Spleen (tissue), 11 donors: Measurements from ENCODE around the gene PRR7. TPM values are rescaled to one million over a fixed set of nuclear protein-coding genes. Genes with fewer than 3 reads are reported as not detected.

Source experiments
- DNase-seq: peaks from one replicate; pipeline ENCODE4 v3.0.0-alpha.2; 2020
- H3K27ac ChIP-seq, 8 donors: fragments of 200-600 bp; sonication (generic) in 7 of 8; 1 replicate in 4 of 8; 2 replicates in 4 of 8; pipeline versions ENCODE4 v1.5.0 to v1.8.0; 2016 to 2021; ENCODE audit warnings: inconsistent platforms in 4 of 8, mild to moderate bottlenecking in 4 of 8, moderate library complexity in 1 of 8
- H3K27me3 ChIP-seq, 7 donors: fragments of 200-600 bp; sonication (generic) in 6 of 7; replicated peaks in 1 of 7; 1 replicate in 4 of 7; 2 replicates in 3 of 7; pipeline versions ENCODE4 v1.5.0 to v1.8.0; 2016 to 2021; ENCODE audit warnings: inconsistent platforms in 3 of 7, mild to moderate bottlenecking in 1 of 7
- H3K36me3 ChIP-seq, 6 donors: fragments of 200-600 bp; sonication (generic) in 5 of 6; 1 replicate in 4 of 6; 2 replicates in 2 of 6; pipeline versions ENCODE4 v1.5.0 to v1.8.0; 2016 to 2021; ENCODE audit warnings: inconsistent platforms in 2 of 6
- H3K4me1 ChIP-seq, 6 donors: fragments of 200-600 bp; sonication (generic) in 5 of 6; 1 replicate in 3 of 6; 2 replicates in 3 of 6; pipeline versions ENCODE4 v1.5.0 to v1.8.0; 2016 to 2021; ENCODE audit warnings: inconsistent platforms in 3 of 6
- H3K4me3 ChIP-seq, 8 donors: fragments of 200-600 bp; sonication (generic) in 7 of 8; 1 replicate in 4 of 8; 2 replicates in 4 of 8; pipeline versions ENCODE4 v1.5.0 to v1.8.0; 2016 to 2021; ENCODE audit warnings: inconsistent platforms in 4 of 8, mild to moderate bottlenecking in 4 of 8, moderate library complexity in 2 of 8
- H3K9me3 ChIP-seq, 8 donors: fragments of 200-600 bp; sonication (generic) in 7 of 8; 1 replicate in 4 of 8; 2 replicates in 4 of 8; pipeline versions ENCODE4 v1.5.0 to v1.8.0; 2016 to 2021; ENCODE audit warnings: inconsistent platforms in 4 of 8
- CTCF ChIP-seq, 11 experiments: fragments of 200-600 bp in 7 of 11; fragments of 450-650 bp in 4 of 11; sonication (generic) in 4 of 11; IDR thresholded peaks in 8 of 11; conservative IDR thresholded peaks in 3 of 11; 1 replicate in 7 of 11; 2 replicates in 4 of 11; pipeline versions ENCODE4 v1.4.0 to v1.8.0; 2016 to 2021; ENCODE audit warnings: antibody characterized with exemption in 11 of 11, inconsistent platforms in 4 of 11, mild to moderate bottlenecking in 1 of 11
- POLR2A ChIP-seq, 3 donors: fragments of 450-650 bp; IDR thresholded peaks; one replicate each; pipeline ENCODE4 v1.5.1; 2017; ENCODE audit warnings: antibody characterized with exemption in 3 of 3, mild to moderate bottlenecking in 1 of 3
- POLR2AphosphoS5 ChIP-seq, 3 donors: sonication (generic); formaldehyde crosslinking; IDR thresholded peaks; one replicate each; pipeline ENCODE4 v1.5.1; 2017; ENCODE audit warnings: antibody characterized with exemption in 3 of 3
- WGBS, 5 donors: extraction: QIAGEN DNeasy Blood & Tissue Kit in 3 of 5; methylation state at CpG; one replicate each; pipeline versions ENCODE4 v1.1.5 to v1.1.7; 2013 to 2018; 5-methylcytosine and 5-hydroxymethylcytosine counted together
- intact Hi-C: fragments of 100-400 bp; cut with DNase I; formaldehyde crosslinking; loops from one replicate; pipeline ENCODE4 v1.15.0; 2023; ENCODE audit warnings: low total_unique reads
- polyA plus RNA-seq, 3 donors: library from polyadenylated mRNA; stranded (reverse); fragments of 200-250 nt; gene quantifications; one replicate each; pipeline ENCODE4 v1.2.1, GENCODE V29; 2013
- total RNA-seq, 7 donors: library from RNA; depleted of rRNA in 3 of 7; stranded (reverse); fragments of >200 nt in 3 of 7; fragmentation: NEBNext Ultra II Directional in 4 of 7; extraction: Animal tissue kit (Norgen Biotek cat#: 25700) in 4 of 7; gene quantifications; one replicate each; pipeline versions ENCODE4 v1.1.0 to v1.2.1, GENCODE V29; 2016 to 2021
- donor health status: healthy with polysubstance abuse.
- donor health status: DM: no; HTN: no; CAD: no; lungs with moderate emphysema.
- donor health status: DM: no; HTN: no; CAD: no.
- donor health status: Bipolar disorder and iron deficiency.
- donor health status: healthy.
- donor health status: DM: no; HTN: no; CAD: no.
- donor health status: DM: yes; HTN: yes; CAD: no.

Gene PRR7
- total and polyA plus RNA-seq, 10 donors, result 1.7 to 5.7 (median 4.6) TPM; not detected in 1

GRCh38 chr5:177402271-177403043, 44.2 kb upstream of the PRR7 start:
- WGBS, 5 donors, result 13 to 24% (median 17%) methylated on average over 24 to 49 of the region's 49 CpGs
- Histone ChIP-seq H3K36me3 (no peaks in the 10 kb centered on the region), H3K4me1 (peaks cover 33 to 61% (median 51%) of the 10 kb centered on the region in 6 donors), H3K4me3 (peak overlapping the region in 7 of 8 donors; percentile 47 to 86 (median 61)), H3K27me3 (peaks cover 0 to 66% (median 48%) of the 10 kb centered on the region in 7 donors), H3K27ac (no peak overlapping the region), H3K9me3 (no peaks in the 10 kb centered on the region)
- intact Hi-C loops, result loop anchor here (5.0 kb wide), 1 partner anchor 50 kb away; no protein-coding TSS in a partner anchor
- TF ChIP-seq POLR2AphosphoS5 (IDR thresholded peaks at IDR 0.05) (peak in 2 of 3 donors; percentile 55 to 61), POLR2A (IDR thresholded peaks at IDR 0.05) (no peak), CTCF (IDR thresholded peaks at IDR 0.05 in 8 of 11, conservative IDR thresholded peaks at IDR 0.05 in 3 of 11) (peak in 9 of 11 experiments; percentile 4 to 55 (median 27))
- DNase-seq, result peak; percentile 87

- Histone ChIP-seq H3K27me3 (peaks cover 0 to 59% (median 43%) of the 10 kb centered on the region in 7 donors), H3K9me3 (no peaks in the 10 kb centered on the region), H3K4me3 (peak overlapping the region; percentile 46 to 86 (median 60)), H3K27ac (peak overlapping the region in 4 of 8 donors; percentile 57 to 84 (median 76)), H3K4me1 (peaks cover 33 to 61% (median 51%) of the 10 kb centered on the region in 6 donors), H3K36me3 (no peaks in the 10 kb centered on the region)
- intact Hi-C loops, result loop anchor here (5.0 kb wide), 1 partner anchor 49 kb away; no protein-coding TSS in a partner anchor
- WGBS, 5 donors, result 1 to 3% (median 2%) methylated on average over 29 to 61 of the region's 61 CpGs
- no peak for TF ChIP-seq CTCF (IDR thresholded peaks at IDR 0.05 in 8 of 11, conservative IDR thresholded peaks at IDR 0.05 in 3 of 11)
- no peak for TF ChIP-seq POLR2AphosphoS5 (IDR thresholded peaks at IDR 0.05)
- TF ChIP-seq POLR2A (IDR thresholded peaks at IDR 0.05), result no peak
- peak; percentile 89 for DNase-seq
These were observed 43.4 kb upstream of the PRR7 start for GRCh38 chr5:177403102-177403791.

GRCh38 chr5:177403792-177404640, 42.6 kb upstream of the PRR7 start:
- intact Hi-C loops, result loop anchor here (5.0 kb wide), 1 partner anchor 48 kb away; no protein-coding TSS in a partner anchor
- Histone ChIP-seq H3K27me3 (peaks cover 0 to 52% (median 43%) of the 10 kb centered on the region in 7 donors), H3K4me3 (peak overlapping the region; percentile 46 to 86 (median 60)), H3K4me1 (peaks cover 33 to 61% (median 51%) of the 10 kb centered on the region in 6 donors), H3K27ac (peak overlapping the region in 7 of 8 donors; percentile 29 to 84 (median 57)), H3K36me3 (no peaks in the 10 kb centered on the region), H3K9me3 (no peaks in the 10 kb centered on the region)
- DNase-seq, result peak; percentile 98
- TF ChIP-seq POLR2AphosphoS5 (IDR thresholded peaks at IDR 0.05) (peak; percentile 80 to 93 (median 90)), POLR2A (IDR thresholded peaks at IDR 0.05) (no peak), CTCF (IDR thresholded peaks at IDR 0.05 in 8 of 11, conservative IDR thresholded peaks at IDR 0.05 in 3 of 11) (peak; percentile 80 to 92 (median 85))
- 0 to 1% (median 0%) methylated on average over 16 to 93 of the region's 93 CpGs for WGBS, 5 donors
